OCI-LY7 (cell line): ENCODE data around the gene CHRM5. TPM values are rescaled to one million over a fixed set of nuclear protein-coding genes. Genes with fewer than 3 reads are reported as not detected.
A peak's percentile ranks its signal among the peaks of the same experiment; 100 is the strongest.

ENCODE experiments used
- Bru-seq: library from RNA; stranded (reverse); fragments of 400-500 nt; gene quantifications from one replicate; lab custom pipeline; 2021; lab: Mats Ljungman, UMichigan
- BruChase-seq, 2 experiments: library from RNA; stranded (reverse); fragments of 400-500 nt; gene quantifications; one replicate each; lab custom pipeline; 2021; lab: Mats Ljungman, UMichigan
- BruUV-seq: library from RNA; stranded (reverse); fragments of 400-500 nt; replicated peaks from 2 replicates; lab custom pipeline; 2021; lab: Mats Ljungman, UMichigan
- CTCF ChIA-PET: fragments of 300-600 bp; sonication (Branson Sonifier 250); formaldehyde crosslinking; loops from one replicate; lab custom pipeline; 2022; ENCODE audit warnings: antibody characterized with exemption; ENCODE audit not compliant: unreplicated experiment; lab: Charles Lee
- POLR2A ChIA-PET: fragments of 300-600 bp; sonication (Branson Sonifier 250); formaldehyde crosslinking; loops from one replicate; lab custom pipeline; 2022; ENCODE audit warnings: antibody characterized with exemption; lab: Charles Lee
- DNase-seq: peaks from one replicate; pipeline ENCODE4 v3.0.0-alpha.2; 2015; ENCODE audit warnings: low spot score
- H2AFZ ChIP-seq: fragments of 200-600 bp; sonication (generic), shearing (Covaris generic); 2 replicates; pipeline ENCODE4 v1.6.1; 2014; ENCODE audit warnings: mild to moderate bottlenecking, antibody characterized with exemption, low read length, moderate library complexity
- H3K27ac ChIP-seq: fragments of 200-600 bp; sonication (generic); 2 replicates; pipeline ENCODE4 v1.5.1; 2014; ENCODE audit warnings: mixed run types, low read depth, mild to moderate bottlenecking, moderate library complexity, low read length, inconsistent platforms; ENCODE audit not compliant: poor library complexity, severe bottlenecking
- H3K36me3 ChIP-seq: fragments of 200-600 bp; sonication (generic); 2 replicates; pipeline ENCODE4 v1.6.1; 2014; ENCODE audit warnings: mild to moderate bottlenecking, antibody characterized with exemption, low read length, moderate library complexity, mixed read lengths; ENCODE audit not compliant: insufficient read depth
- H3K4me1 ChIP-seq: fragments of 200-600 bp; sonication (generic); 2 replicates; pipeline ENCODE4 v1.5.1; 2014; ENCODE audit warnings: mild to moderate bottlenecking, low read length; ENCODE audit not compliant: insufficient read depth, poor library complexity, severe bottlenecking
- H3K4me2 ChIP-seq: fragments of 200-600 bp; sonication (generic); 2 replicates; pipeline ENCODE4 v1.6.1; 2014; ENCODE audit warnings: mild to moderate bottlenecking, low read length
- H3K4me3 ChIP-seq: fragments of 200-600 bp; sonication (generic); 2 replicates; pipeline ENCODE4 v1.5.1; 2014; ENCODE audit warnings: mild to moderate bottlenecking, low read depth, low read length; ENCODE audit not compliant: poor library complexity, severe bottlenecking
- H3K79me2 ChIP-seq: fragments of 200-600 bp; sonication (generic); 2 replicates; pipeline ENCODE4 v1.6.1; 2016; ENCODE audit warnings: low read depth, mild to moderate bottlenecking, low read length, moderate library complexity, mixed read lengths; ENCODE audit not compliant: insufficient read depth
- H3K9me2 ChIP-seq: fragments of 200-600 bp; sonication (generic); 2 replicates; pipeline ENCODE4 v1.6.1; 2016; ENCODE audit warnings: mild to moderate bottlenecking, low read length, mixed read lengths; ENCODE audit not compliant: insufficient read depth
- H3K9me3 ChIP-seq: fragments of 200-600 bp; sonication (generic); 2 replicates; pipeline ENCODE4 v1.6.1; 2014; ENCODE audit warnings: mild to moderate bottlenecking, mixed run types, low read length, mixed read lengths
- H4K20me1 ChIP-seq: fragments of 200-600 bp; sonication (generic); 2 replicates; pipeline ENCODE4 v1.6.1; 2014; ENCODE audit warnings: mild to moderate bottlenecking, antibody characterized with exemption, low read length, moderate library complexity, mixed read lengths; ENCODE audit not compliant: insufficient read depth
- CTCF ChIP-seq: fragments of 200-600 bp; sonication (generic); conservative IDR thresholded peaks from 2 replicates; pipeline ENCODE4 v1.5.1; 2014; ENCODE audit warnings: mild to moderate bottlenecking, antibody characterized with exemption, low read length, moderate library complexity, mixed read lengths
- EZH2phosphoT487 ChIP-seq: fragments of 200-600 bp; sonication (generic); IDR thresholded peaks from 2 replicates; pipeline ENCODE4 v1.6.1; 2018; ENCODE audit warnings: low read depth, borderline replicate concordance, mild to moderate bottlenecking, mixed run types, antibody characterized with exemption, low read length, moderate library complexity, mixed read lengths
- intact Hi-C: fragments of 100-400 bp; cut with micrococcal nuclease; formaldehyde crosslinking; loops from one replicate; pipeline ENCODE4 v1.10.0; 2022; ENCODE audit not compliant: unreplicated experiment
- long read RNA-seq: library from polyadenylated mRNA; stranded (forward); transcript quantifications from one replicate; pipeline ENCODE4 v2.0.0, GENCODE V29; 2022
- total RNA-seq, 2 experiments: library from RNA; depleted of rRNA in 1 of 2; stranded (reverse); fragments of >200 nt in 1 of 2; shearing (Covaris generic) in 1 of 2; gene quantifications; 2 replicates each; pipeline ENCODE4 v1.2.3, GENCODE V29; 2014 to 2022

The CHRM5 gene
- total RNA-seq (2014; rRNA removed; shearing (Covaris generic)) (not detected in 2 replicates), total RNA-seq (2022) (not detected in 2 replicates), Bru-seq, nascent RNA (percentile 26 among the genes with signal in this experiment), BruChase-seq, experiment 1, labeled RNA remaining after a 6-hour chase (percentile 15 among the genes with signal in this experiment), BruChase-seq, experiment 2, labeled RNA remaining after a 2-hour chase (percentile 10 among the genes with signal in this experiment)
- long read RNA-seq, partial matches to known transcripts, result 0 of 1 reads
- long read RNA-seq, other reads (novel, unspliced or antisense), result 1 of 1 reads

DNA sequence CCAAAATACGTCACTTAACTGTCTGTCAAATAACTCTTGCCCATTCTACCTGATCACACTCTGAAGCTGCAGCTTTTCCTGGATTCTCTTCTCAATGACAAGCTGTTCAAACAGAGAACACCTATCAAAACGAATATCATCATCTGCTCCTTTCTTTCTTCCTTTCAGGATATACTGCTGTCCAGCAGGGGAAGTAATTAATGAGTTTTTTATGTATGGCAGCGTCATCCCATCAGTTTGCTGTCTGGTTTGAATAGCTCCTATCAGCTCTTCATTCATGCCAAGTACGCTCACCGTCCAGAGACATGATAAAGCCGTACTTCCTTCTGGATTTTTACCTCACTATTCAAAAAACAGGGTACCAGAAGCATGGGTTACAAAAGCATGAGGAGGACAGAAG lies at the start of gene CHRM5:
TSS of gene CHRM5 (plus strand) at position 274 of the 400 bp plus-strand sequence. CDS start 94,221 bp downstream, outside the sequence.
- TF ChIP-seq CTCF, result no peak
- no peak for TF ChIP-seq EZH2phosphoT487
- Histone ChIP-seq H3K4me3 (no peak within 1 kb of the TSS), H3K4me2 (no peak within 1 kb of the TSS), H3K79me2 (no peaks in the 10 kb centered on the region), H3K9me3 (no peaks in the 10 kb centered on the region), H3K27ac (no peak within 1 kb of the TSS), H4K20me1 (no peaks in the 10 kb centered on the region), H3K4me1 (no peaks in the 10 kb centered on the region), H3K9me2 (no peaks in the 10 kb centered on the region), H3K36me3 (no peaks in the 10 kb centered on the region), H2AFZ (no peak within 1 kb of the TSS)
- ChIA-PET CTCF (no interaction called here), POLR2A (interaction anchor here (0.7 to 0.9 kb wide), 2 partner anchors 9 to 130 kb away, joined by 3 to 4 read pairs; no protein-coding TSS in a partner anchor)
- DNase-seq, result no peak
- intact Hi-C loops, result no loop called here
- no TSS peak for BruUV-seq

GRCh38 chr15:33923446-33923845 lies 44.9 kb upstream of the CHRM5 start:
- Histone ChIP-seq H3K4me2 (no peak overlapping the region), H4K20me1 (no peaks in the 10 kb centered on the region), H3K27ac (no peak overlapping the region), H3K9me3 (no peaks in the 10 kb centered on the region), H3K36me3 (no peaks in the 10 kb centered on the region), H3K79me2 (no peaks in the 10 kb centered on the region), H3K9me2 (no peaks in the 10 kb centered on the region), H3K4me3 (no peak overlapping the region), H3K4me1 (no peaks in the 10 kb centered on the region), H2AFZ (no peak overlapping the region)
- intact Hi-C loops, result no loop called here
- CTCF ChIA-PET, result no interaction called here
- POLR2A ChIA-PET, result interaction anchor here (1.2 kb wide), 1 partner anchor 9 kb away, joined by 4 read pairs; no protein-coding TSS in a partner anchor
- BruUV-seq, result no TSS peak
- no peak for DNase-seq
- no peak for TF ChIP-seq EZH2phosphoT487
- no peak for TF ChIP-seq CTCF

DNA sequence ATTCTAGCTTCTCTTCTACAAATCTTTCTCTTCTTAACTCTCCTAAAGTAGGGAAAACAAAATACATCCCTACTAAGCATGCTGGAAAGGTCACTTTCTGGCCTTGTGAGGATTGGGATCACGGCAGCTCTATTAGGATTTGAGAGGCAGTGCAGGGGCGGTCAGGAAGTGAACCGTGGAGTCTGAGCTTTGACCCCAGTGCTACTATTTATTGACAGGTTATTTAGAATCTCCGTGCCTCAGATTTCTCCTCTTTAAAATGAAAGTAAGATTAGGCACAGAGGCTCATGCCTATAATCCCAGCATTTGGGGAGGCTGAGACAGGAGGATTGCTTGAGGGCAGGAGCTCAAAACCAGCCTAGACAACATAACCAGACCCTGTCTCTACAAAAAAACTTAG lies 42.0 kb upstream of the CHRM5 start:
- Histone ChIP-seq H3K9me2 (no peaks in the 10 kb centered on the region), H3K9me3 (no peaks in the 10 kb centered on the region), H3K4me2 (no peak overlapping the region), H3K36me3 (no peaks in the 10 kb centered on the region), H3K27ac (no peak overlapping the region), H4K20me1 (no peaks in the 10 kb centered on the region), H3K4me1 (no peaks in the 10 kb centered on the region), H3K79me2 (no peaks in the 10 kb centered on the region), H2AFZ (no peak overlapping the region), H3K4me3 (no peak overlapping the region)
- no peak for TF ChIP-seq CTCF
- TF ChIP-seq EZH2phosphoT487, result no peak
- ChIA-PET CTCF (no interaction called here), POLR2A (no interaction called here)
- DNase-seq, result no peak
- no TSS peak for BruUV-seq
- intact Hi-C loops, result no loop called here
